GM12892 (cell line): Measurements from ENCODE around the gene NKAIN2.
A peak's percentile ranks its signal among the peaks of the same experiment; 100 is the strongest.
"Not testable (repeated sequence)": the region's sequence is repeated elsewhere in the genome, so short reads cannot be mapped to it uniquely, and the experiment has no call there.

ENCODE experiments used
- DNase-seq: peaks from one replicate; pipeline ENCODE4 v3.0.0; 2011; ENCODE audit not compliant: insufficient read length
- FAIRE-seq: peaks from 2 replicates; lab custom pipeline; 2011; peaks lifted over from hg19 to GRCh38; lab: Jason Lieb, UNC
- POLR2A ChIP-seq: IDR thresholded peaks from 2 replicates; pipeline ENCODE4 v1.6.1; 2011; ENCODE audit warnings: low read depth, low read length, control low read depth
- POLR2AphosphoS5 ChIP-seq: IDR thresholded peaks from 2 replicates; pipeline ENCODE4 v1.6.1; 2011; ENCODE audit warnings: low read depth, low read length, control low read depth
- TAF1 ChIP-seq: IDR thresholded peaks from 2 replicates; pipeline ENCODE4 v1.6.1; 2011; ENCODE audit warnings: low read depth, mild to moderate bottlenecking, control low read depth, low read length, borderline replicate concordance

The NKAIN2 gene

GRCh38 chr6:123901436-123901835 is 97.8 kb downstream of the NKAIN2 start:
- TF ChIP-seq POLR2AphosphoS5 (no peak), POLR2A (no peak), TAF1 (no peak)
- no peak for FAIRE-seq

GRCh38 chr6:123902738-123903313 is 99.2 kb downstream of the NKAIN2 start:
- TF ChIP-seq POLR2A (no peak), POLR2AphosphoS5 (no peak), TAF1 (no peak)
- FAIRE-seq, result no peak
- no peak for DNase-seq

More at GRCh38 chr6:123901436-123901835, 97.8 kb downstream of the NKAIN2 start:
- DNase-seq, result no peak

- no peak for TF ChIP-seq TAF1
- TF ChIP-seq POLR2AphosphoS5, result no peak
- TF ChIP-seq POLR2A, result no peak
- DNase-seq (no peak), FAIRE-seq (no peak)
Observed at GRCh38 chr6:123904228-123904627, 100.6 kb downstream of the NKAIN2 start.

GRCh38 chr6:123908797-123909196 is 105.1 kb downstream of the NKAIN2 start:
- DNase-seq (no peak), FAIRE-seq (no peak)
- TF ChIP-seq POLR2A, result no peak
- no peak for TF ChIP-seq POLR2AphosphoS5
- TF ChIP-seq TAF1, result no peak

GRCh38 chr6:123909989-123910388 is 106.3 kb downstream of the NKAIN2 start:
- no peak for TF ChIP-seq POLR2A
- TF ChIP-seq TAF1, result no peak
- no peak for TF ChIP-seq POLR2AphosphoS5
- FAIRE-seq, result no peak
- DNase-seq, result no peak

- no peak for DNase-seq
- TF ChIP-seq POLR2A (no peak), TAF1 (no peak), POLR2AphosphoS5 (no peak)
- no peak for FAIRE-seq
Observed at GRCh38 chr6:123913863-123914262, 110.2 kb downstream of the NKAIN2 start.

- not testable (repeated sequence) for FAIRE-seq
Observed at GRCh38 chr6:123923379-123923778, 119.7 kb downstream of the NKAIN2 start.

GRCh38 chr6:123925350-123925749 is 121.7 kb downstream of the NKAIN2 start:
- FAIRE-seq (peak; percentile 70), DNase-seq (no peak)
- no peak for TF ChIP-seq TAF1

More at GRCh38 chr6:123923379-123923778, 119.7 kb downstream of the NKAIN2 start:
- DNase-seq, result not testable (repeated sequence)

GRCh38 chr6:123925842-123926399 is 122.3 kb downstream of the NKAIN2 start:
- FAIRE-seq (no peak), DNase-seq (no peak)
- TF ChIP-seq POLR2AphosphoS5 (no peak), TAF1 (no peak), POLR2A (no peak)

GRCh38 chr6:123928529-123928928 is 124.9 kb downstream of the NKAIN2 start:
- DNase-seq (no peak), FAIRE-seq (no peak)
- TF ChIP-seq POLR2A, result no peak
- no peak for TF ChIP-seq POLR2AphosphoS5
- TF ChIP-seq TAF1, result no peak

GRCh38 chr6:123931928-123932327 is 128.3 kb downstream of the NKAIN2 start:
- no peak for TF ChIP-seq POLR2AphosphoS5
- no peak for TF ChIP-seq POLR2A
- no peak for TF ChIP-seq TAF1
- no peak for DNase-seq
- FAIRE-seq, result no peak

GRCh38 chr6:123940551-123940950 is 136.9 kb downstream of the NKAIN2 start:
- TF ChIP-seq POLR2A (no peak), POLR2AphosphoS5 (no peak), TAF1 (no peak)
- FAIRE-seq (no peak), DNase-seq (no peak)

GRCh38 chr6:123941855-123942254 is 138.2 kb downstream of the NKAIN2 start:
- no peak for DNase-seq
- TF ChIP-seq POLR2A (no peak), TAF1 (no peak), POLR2AphosphoS5 (no peak)
- FAIRE-seq, result no peak
